ENCODE results near the gene ANKRD63.

DNA sequence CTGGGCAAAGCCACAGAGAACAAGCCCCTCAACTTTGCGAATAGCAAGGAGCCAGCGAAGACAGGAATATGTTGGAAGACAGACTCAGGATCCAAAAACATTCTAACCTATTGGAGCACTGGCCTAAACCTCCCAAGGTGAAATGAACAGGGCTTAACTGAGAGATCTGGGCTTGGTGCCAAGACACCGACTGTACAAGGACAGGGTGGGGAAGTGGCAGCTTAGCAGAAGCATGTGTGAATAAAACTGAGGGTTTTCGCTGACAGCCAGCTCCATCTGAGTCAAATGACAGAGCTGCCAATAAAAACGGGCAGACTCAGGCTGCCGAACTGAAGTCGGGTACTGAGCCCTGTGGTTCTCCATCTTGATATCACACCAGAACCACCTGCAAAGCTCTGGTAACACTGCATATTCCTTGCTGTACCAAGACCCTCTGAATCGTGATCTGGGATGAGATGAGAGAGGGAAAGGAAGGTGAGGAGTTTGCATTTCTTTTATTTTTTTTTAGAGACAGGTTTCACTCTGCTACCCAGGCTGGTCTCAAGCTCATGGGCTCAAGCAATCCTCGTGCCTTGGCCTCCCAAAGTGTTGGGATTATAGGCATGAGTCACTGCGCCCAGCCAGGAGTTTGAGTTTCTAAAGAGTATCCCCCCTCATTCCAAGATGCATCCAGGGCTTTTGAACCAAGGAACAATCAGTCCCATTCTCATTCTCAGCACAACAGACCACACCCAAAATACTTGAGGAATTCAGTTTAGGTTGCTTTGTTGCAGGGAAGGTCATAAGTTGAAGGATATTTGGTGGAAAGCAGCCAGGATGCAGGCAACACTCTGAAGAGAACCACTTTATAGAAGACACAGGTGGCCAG lies 30.9 kb upstream of the ANKRD63 start:
- TF ChIP-seq, protein P1, sequence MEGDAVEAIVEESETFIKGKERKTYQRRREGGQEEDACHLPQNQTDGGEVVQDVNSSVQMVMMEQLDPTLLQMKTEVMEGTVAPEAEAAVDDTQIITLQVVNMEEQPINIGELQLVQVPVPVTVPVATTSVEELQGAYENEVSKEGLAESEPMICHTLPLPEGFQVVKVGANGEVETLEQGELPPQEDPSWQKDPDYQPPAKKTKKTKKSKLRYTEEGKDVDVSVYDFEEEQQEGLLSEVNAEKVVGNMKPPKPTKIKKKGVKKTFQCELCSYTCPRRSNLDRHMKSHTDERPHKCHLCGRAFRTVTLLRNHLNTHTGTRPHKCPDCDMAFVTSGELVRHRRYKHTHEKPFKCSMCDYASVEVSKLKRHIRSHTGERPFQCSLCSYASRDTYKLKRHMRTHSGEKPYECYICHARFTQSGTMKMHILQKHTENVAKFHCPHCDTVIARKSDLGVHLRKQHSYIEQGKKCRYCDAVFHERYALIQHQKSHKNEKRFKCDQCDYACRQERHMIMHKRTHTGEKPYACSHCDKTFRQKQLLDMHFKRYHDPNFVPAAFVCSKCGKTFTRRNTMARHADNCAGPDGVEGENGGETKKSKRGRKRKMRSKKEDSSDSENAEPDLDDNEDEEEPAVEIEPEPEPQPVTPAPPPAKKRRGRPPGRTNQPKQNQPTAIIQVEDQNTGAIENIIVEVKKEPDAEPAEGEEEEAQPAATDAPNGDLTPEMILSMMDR (IDR thresholded peaks at IDR 0.05; ENCODE audit: poor library complexity): no peak
- TF ChIP-seq EZH2 (IDR thresholded peaks at IDR 0.05; ENCODE audit: borderline replicate concordance): no peak

Measured in hepatocyte (in vitro differentiated cells).